CD4-positive, alpha-beta T cell treated with Interleukin-10 for 1 hour (primary cell): ENCODE data around the gene ARHGAP10.
"Not testable (repeated sequence)": the region's sequence is repeated elsewhere in the genome, so short reads cannot be mapped to it uniquely, and the experiment has no call there.

ENCODE experiments used
- DNase-seq: peaks from one replicate; pipeline ENCODE4 v3.0.0-alpha.2; 2020

ARHGAP10 gene

DNA sequence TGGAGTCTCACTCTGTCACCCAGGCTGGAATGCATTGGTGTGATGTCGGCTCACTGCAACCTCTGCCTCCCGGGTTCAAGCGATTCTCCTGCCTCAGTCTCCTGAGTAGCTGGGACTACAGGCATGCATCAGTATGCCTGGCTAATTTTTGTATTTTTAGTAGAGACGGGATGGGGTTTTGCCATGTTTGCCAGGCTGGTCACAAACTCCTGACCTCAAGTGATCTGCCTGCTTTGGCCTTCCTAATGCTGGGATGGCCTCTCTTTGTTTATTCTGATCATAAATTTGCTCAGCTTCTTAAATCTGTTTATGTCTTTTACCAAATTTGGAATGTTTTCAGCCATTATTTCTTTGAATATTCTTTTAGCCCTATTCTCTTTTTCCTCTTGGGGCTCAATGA is 67.2 kb downstream of the ARHGAP10 start:
- DNase-seq, result not testable (repeated sequence)

DNA sequence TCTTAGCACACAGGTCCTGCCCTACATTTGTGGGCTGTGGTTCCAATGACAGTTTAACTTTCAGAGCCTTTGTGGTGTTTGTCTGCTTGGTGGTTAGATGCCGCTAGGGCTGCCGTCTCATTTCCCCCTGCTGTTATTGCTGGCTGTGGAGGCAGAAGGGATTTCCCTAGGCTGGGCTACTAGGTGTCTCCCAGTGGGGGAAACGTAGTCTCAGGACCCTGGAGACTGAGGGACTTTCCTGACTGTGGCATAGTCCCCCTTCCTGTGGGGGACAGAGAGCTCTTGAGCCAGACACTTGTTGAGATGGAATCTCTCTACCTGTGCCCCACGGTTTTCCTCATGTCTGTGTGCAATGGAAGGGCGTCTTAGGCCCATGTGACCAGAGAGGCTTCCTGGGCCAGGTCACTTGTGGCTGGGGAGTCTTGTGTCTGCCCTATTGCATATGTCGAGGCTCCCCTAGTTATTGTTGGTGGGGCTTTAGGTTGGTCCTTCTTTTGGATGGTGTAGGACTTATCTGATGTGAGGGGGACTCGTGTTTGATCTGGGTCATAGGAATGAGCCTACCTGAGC is 68.2 kb downstream of the ARHGAP10 start:
- DNase-seq, result peak; percentile 79

DNA sequence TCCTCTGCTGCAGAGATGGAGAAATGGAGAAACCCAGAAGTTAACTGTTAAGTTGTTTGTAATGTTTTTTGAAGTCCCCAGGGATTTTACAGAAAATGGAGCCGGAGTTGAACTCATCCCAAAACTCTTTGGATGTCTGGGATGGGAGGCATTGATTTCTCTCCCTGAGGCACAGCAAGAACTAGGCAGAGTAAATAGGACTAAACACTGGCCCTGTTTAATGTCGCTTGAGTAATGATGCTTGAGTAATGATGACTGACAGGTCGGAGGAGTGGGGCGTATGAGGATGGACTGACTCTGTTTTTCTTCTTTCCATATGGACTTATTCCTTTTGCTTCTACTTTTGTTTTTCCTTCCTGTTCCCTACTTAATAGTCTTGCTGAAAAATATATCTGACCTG is 69.9 kb downstream of the ARHGAP10 start:
- no peak for DNase-seq

DNA sequence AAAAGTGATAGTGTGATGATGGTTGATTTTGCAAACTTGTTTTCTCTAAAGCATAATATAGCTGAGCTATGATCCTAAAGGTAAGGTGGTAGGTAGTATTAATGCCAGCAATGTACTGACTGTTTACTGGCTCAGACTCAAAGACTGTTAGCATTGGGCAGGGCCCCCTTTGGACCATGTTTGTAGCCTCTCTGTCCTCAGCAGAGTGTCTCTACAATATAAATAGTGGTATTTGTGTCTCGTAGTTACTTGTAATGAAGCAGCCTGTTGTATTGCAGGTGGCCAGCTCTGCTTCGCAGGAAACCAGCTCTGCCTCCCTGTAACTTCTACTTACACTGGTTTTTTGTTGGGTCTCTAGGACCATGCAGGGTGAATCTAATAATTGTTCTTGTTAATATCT is 70.5 kb downstream of the ARHGAP10 start:
- no peak for DNase-seq

DNA sequence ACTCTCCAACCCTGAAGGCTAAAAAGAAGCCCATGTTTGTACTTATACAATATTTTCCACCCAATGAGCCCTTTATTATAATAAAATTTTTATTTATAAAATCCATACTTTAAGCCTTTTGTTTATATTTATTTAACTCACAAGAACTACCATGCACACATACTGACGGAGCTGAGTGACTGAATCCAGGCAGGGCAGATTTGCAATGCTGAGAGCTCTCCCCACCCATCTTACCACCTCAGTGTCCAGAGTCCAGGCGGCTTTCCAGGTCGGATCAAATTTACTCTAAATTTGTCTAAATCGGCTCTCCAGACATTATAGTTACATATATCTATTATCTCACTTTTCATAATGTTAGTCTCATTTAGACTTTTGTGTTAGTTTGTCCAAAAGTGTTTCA is 74.1 kb downstream of the ARHGAP10 start:
- no peak for DNase-seq

DNA sequence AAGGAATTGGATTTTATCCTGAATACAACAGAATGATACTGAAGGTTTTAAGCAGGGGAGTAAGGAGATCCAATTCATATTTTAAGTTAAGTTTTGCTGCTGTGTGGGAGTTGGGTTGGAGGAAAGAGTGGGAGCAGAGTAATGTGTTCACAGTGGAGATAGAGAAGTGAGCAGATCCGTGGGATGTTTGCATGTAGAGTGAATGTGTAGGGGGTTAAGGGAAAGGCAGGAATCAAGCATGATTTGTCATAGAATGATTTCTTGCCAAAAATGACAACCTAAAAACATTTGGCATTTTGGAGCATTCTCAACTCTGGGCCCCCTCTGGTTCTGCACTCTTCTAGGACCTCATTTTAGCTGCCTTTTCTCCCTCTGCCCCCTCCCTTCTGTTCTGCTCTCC is 76.6 kb downstream of the ARHGAP10 start:
- DNase-seq, result no peak

DNA sequence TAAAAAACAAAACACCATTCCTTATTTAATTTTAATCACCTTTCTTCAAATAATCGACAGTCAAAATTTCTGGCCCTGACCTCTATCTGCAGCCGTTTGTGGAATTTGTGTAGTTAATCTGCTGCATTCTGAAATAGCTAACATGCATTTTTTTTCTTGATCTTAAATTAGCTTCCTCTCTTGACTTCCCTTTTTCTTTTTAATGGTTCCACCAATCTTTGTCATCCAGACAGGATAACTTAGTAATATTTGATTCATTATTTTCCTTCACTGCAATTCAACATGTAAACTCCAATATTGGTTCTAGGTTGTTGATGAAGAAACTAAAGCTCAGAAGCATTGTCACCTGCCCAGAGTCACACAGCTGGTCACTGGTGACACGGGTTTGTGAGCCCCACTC is 77.3 kb downstream of the ARHGAP10 start:
- no peak for DNase-seq

DNA sequence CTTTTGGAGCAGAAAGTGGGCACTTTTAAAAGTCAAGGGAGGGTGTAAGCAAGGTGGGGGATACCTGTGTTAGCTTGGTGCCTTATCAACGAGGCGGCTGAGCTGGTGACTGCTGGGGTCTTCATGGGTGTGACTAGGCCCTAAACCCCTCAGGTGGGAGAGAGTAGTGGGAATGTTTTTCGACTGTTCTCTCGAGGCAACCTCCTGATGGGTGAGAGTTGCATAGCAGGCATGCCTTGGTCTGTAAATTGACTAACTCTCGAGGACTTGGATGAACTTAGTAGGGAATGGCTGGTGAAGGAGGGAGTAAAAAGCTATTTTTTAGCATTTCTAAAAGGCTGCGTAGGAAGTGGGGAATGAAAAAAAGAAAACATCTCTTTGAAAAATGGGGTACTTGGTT is 80.0 kb downstream of the ARHGAP10 start:
- no peak for DNase-seq

DNA sequence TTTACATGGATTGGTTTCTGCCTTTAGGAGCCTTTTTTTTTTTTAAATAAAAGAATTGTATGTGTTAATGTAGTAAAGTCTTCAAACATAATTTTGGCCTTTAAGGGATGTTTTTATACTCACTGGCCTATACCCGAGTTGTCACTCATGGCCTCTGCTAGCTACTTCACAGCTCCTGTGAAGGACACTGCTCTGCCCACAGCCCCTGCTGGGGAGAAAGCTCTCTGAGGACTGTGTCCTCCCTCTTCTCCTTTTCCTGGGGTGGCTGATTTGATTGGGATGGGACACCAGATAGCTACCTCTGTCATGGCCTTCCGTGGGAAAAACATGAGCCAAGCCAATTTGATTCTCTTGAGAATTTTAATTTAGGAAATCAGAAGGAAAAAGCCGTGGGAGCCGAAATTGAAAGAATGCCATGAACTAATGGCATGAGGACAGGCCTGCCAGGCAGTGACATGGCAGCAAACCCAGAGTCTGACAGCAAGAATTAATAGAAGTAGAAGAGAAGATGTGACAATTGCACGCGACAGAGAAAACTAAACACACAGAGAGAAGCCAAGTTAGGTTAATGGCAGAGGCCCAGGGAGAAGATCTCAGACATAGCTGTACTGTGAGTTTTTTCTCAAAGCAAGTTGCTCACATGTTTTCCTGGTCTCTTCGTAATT is 81.4 kb downstream of the ARHGAP10 start:
- DNase-seq, result no peak

DNA sequence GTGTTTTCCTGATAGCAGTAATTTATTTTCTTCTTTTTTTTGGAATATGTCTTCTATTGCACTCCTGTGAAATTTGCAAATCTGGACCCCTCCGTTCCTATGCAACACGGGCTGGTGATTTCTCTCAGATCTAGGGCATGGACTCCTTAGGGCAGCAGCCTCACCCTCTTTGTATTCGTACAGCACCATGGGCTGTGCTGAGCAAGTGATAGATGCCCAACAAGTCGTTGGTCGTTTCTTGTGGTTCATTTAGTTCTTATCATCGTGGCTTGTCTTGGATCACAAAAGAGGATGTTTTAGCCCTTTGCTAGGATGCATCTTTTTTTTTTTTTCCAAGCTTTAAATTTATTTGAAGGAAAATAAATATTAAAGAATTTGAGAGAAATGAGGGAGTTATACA is 82.1 kb downstream of the ARHGAP10 start:
- DNase-seq, result no peak

DNA sequence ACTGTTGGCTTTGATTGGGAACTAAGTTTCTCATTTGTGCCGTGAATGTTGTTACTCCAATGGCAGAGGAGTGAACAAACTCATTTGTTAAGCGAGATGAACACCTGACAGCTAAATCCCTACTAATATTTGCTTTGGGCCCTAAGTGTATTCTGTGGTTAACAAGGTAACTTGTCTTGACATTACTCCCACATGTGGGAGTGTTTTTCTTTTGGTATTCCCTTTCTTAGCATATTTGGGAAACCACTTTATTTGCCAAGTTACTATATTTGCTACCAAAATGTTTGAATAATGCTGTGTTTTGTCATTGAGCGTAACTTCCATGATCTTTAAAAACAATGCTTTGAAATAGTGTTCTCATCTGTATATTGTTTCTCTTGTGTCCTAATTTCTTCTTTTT is 82.5 kb downstream of the ARHGAP10 start:
- no peak for DNase-seq

DNA sequence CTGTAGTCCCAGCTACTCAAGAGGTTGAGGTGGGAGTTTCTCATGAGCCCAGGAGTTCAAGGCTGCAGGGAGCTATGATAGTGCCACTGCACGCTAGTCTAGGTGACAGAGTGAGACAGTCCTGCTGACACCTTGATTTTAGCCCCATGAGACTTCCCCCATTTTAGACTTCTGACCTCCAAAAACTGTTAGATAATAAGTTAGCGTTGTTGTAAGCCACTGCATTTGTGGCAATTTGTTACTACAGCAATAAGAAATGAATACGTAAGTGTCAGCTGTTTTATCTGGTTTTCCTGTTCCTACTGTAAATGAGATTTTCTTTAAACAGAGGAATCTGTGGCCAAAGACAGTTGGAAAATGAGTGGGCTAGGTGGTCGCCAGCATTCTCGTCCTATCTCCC is 83.9 kb downstream of the ARHGAP10 start:
- DNase-seq, result no peak

DNA sequence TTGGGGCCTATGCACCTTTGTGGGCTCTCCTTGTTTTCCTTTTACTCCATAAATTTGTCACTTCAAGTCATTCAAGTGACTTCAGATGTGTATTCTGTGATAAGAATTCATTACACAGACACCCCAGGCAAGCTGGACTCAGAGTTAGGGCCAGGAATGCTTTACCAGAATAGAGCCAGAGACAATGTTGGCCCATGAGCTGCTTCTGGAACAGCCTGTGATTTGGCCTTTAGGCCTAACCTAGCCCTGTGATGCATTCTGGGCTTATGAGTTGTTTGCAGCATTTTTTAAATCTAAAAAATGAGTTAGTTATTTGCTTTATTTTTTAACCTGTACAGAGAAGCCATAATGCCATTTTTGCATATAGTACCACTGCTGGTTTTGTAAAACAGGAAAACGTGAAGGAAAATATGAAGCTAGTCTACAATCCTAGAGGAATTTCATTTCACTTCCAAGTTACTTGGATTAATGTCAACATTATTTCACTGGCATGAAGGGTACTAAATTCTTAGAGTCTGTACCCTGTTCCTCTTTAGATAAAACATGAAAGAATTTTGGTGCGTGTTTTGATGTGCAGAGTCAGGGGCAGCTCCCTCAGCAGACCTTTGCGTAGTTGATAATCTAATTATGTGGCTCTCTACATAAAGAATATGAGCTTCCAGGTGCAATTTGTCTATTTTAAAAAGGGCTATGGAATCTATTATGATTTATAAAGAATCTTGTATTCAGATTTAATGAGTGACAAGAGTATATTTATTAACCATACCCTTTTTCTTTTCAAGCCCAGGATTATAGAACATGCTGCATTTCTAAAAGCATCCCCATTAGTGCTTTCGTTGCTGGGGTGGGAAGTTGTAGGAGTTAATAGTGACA is 84.7 kb downstream of the ARHGAP10 start:
- DNase-seq, result no peak

DNA sequence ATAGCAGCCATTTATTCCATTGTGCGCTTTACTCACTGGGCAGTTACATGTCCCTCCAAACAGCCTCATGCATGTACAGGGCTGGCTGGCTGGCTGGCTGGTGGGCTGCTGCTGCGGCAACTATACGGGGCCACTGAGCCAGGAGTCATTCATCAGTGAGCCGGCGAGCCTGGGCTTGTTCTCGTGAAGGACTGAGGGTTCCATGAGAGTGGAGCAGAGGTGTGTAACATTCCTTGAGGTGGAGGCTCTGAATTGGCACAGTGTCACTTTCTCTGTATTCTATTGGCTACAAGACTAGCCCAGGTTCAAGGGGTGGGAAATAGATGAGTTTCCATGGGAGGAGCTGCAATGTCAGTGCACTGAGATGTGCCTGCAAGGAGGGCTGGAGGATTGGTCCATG is 89.1 kb downstream of the ARHGAP10 start:
- no peak for DNase-seq

DNA sequence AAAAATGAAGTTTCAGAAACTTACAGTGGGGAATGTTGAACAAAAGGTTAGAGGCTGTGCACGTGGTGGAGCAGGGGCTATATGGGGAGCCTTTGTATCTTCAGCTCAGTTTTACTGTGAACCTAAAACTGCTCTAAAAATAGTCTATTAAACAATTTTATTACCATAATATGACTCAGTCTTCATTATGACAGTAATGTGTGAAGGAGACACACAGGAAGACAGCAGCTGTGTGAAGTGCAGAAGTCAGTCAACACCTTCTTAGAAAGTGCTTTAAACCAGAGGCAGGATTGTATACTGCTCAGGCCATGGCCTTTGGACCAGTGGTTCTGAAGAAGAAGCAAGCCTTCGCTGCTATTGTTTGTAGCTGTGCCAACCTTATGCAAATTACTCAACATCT is 89.7 kb downstream of the ARHGAP10 start:
- no peak for DNase-seq

DNA sequence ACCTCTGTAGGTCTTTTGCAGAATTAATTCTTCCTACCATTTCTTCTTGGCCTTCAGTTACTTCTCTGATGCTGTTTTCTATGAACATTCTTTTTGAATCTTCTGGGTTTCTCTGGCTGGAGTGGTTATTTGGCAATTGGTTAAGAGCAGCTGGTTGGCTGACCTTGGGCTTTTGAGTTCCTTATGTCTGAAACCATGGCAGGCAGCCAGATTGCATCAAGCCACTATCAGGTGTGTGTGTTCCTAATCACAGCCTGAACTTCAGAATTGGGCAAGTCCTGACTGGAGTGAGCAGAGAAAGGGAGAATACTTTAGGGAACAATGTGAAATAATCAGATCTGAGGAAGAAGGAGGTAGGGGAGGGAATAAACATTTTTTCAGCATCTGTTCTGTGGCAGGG is 90.2 kb downstream of the ARHGAP10 start:
- no peak for DNase-seq

DNA sequence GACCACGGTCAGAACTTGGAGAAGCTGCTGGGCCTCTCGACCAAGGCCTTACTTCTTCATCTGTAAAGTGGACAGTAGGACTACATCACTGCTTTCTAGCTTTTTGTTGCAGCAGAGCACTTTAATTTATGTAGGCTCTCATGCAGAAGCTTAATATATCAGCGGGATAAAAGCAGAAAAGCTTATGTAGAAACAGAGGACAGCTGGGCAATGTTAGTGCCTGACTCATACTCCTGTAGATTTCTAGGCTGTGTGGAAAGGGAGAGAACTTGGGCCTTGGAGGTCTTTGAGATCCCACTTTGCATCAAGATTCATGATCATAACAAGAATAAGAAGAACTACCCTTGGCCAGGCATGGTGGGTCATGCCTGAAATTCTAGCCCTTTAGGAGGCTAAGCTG is 91.2 kb downstream of the ARHGAP10 start:
- no peak for DNase-seq

DNA sequence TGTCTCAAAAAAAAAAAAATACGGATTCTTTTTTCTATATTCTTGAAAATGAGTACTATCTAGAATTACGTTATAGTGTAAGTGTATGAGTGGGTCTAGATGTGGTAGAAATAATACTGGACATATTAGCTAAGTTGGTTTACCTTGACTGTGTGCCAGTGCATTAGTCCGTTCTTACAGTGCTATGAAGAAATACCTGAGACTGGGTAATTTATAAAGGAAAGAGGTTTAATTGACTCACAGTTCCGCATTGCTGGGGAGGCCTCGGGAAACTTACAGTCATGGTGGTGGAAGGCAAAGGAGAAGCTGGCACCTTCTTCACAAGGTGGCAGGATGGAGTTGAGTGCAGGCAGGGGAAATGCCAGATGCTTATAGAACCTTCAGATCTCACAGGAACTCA is 92.4 kb downstream of the ARHGAP10 start:
- DNase-seq, result no peak

DNA sequence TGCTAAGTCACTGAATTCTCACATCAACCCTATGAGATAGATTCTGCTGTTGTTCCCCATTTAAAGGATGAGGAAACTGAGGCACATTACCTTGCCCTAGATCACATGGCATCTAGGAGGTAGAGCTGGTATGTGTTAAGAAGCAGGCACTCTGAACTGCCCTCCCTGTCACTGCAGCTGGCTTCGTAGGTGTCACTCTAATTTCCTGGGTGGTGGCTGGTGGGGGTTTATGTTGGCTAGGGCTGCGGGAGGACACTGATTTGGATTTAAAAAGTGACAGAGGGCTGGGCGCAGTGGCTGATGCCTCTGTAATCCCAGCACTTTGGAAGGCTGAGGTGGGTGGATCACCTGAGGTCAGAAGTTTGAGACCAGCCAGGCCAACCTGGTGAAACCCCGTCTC is 93.0 kb downstream of the ARHGAP10 start:
- no peak for DNase-seq

DNA sequence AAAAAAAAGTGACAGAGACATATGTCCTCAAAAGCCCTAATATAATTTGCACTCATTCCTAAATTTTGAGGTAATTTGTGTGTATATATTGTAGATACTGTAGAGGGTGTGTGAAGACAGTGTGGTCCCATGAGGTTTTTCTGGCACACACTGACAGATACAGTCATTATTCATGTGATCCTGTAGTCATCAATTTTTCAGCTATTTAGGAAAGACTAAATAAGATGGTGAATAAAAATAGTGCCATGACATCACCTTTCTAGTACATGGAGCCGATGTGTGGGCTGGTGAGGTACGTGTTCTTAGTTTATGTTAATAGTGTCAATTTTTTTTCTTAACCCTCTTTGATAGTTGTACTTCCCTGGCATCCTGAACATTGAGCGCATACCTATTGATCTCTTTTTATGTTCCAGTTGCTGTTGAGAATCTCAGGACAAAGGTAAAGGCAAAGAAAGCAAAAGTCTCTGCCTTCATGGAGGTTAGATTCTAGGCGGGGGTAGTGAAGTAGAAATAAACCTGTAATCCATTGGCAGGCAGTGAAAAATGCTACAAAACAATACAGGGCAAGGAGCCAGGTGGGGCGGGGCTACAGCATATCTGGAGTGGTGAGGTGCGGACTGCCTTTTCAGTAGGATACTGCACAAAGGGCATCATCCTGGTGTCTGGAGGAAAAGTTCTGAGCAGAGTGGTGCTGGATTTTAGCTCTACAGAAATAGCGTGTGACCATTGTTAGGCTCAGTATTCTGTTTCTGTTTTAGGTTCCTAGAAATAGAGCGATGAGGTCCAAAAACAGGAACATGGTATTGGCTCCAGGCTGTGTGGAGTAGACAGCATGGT is 93.8 kb downstream of the ARHGAP10 start:
- DNase-seq, result no peak

DNA sequence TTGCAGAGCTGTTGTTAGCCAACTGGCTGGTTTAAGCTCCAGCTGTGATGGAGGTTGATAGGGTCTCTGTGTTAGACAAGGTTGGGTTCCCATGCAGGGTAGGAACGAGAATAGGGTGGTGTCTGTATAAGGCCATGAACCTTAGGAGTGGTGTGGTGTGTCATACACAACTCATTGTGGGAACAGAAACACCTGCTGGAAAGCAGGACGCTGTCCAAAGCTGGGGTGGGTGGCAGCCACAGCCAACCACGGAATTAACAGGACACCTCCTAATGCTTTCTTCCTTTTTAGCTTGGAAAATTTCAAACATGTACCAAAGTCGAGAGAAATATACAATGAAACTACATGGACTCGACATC is 94.4 kb downstream of the ARHGAP10 start:
- no peak for DNase-seq

DNA sequence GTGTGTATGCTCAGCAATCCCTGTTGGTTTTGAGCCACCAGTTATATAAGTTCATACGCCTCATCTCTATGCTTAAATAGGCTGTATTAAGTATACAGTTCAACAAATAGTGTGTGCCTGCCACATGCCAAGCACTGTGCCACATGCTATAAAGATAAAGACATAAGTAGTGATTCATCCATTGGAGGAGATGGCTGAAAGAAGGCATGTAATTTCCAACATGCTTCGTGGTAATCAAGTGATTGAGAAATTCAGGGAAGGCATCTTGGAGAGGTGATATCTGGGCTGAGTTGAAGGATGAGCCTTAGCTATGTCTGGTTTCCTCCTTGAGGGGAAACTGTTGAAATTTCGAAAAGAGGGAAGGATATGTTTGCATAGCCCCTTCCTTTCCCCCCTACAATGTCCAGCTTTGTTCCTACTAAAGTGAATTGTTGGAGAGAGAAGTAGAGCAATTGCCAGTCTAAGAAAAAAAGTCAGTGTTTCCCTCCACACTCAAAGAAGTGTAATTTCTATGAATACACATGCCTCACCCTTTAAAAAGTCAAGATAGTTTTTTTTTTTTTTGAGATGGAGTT is 96.5 kb downstream of the ARHGAP10 start:
- no peak for DNase-seq
